ENCODE measurements around the gene ATF2.

GRCh38 chr2:175037941-175038340, 130.1 kb downstream of the ATF2 start:
- TF ChIP-seq GATA2 (IDR thresholded peaks at IDR 0.05; ENCODE audit: low read depth, low read length): no peak
- no peak for TF ChIP-seq GATA3 (IDR thresholded peaks at IDR 0.05; ENCODE audit: low read depth, low read length)

All from SH-SY5Y (cell line).